NB4 (cell line): ENCODE measurements around the gene LIFR.

Experiments used
- DNase-seq: peaks from one replicate; pipeline ENCODE4 v3.0.0; 2010; ENCODE audit warnings: low read depth
- H3K4me3 ChIP-seq: one replicate; pipeline ENCODE4 v1.5.1; 2011; ENCODE audit warnings: mild to moderate bottlenecking, low read depth, low read length, moderate library complexity
- MYC ChIP-seq: IDR thresholded peaks from 2 replicates; pipeline ENCODE4 v1.6.1; 2011; ENCODE audit warnings: low read depth, low read length
- POLR2A ChIP-seq: IDR thresholded peaks from 2 replicates; pipeline ENCODE4 v1.6.1; 2011; ENCODE audit warnings: mild to moderate bottlenecking; ENCODE audit not compliant: insufficient read length; ENCODE audit errors: extremely low read depth
- TF ChIP-seq, protein P1 (sequence below): IDR thresholded peaks from 2 replicates; pipeline ENCODE4 v1.6.1; 2011; ENCODE audit warnings: low read depth, low read length
- TF ChIP-seq, protein P2 (sequence below): IDR thresholded peaks from one replicate; pipeline ENCODE4 v1.5.1; 2012; ENCODE audit warnings: low read depth, low read length

LIFR gene

DNA sequence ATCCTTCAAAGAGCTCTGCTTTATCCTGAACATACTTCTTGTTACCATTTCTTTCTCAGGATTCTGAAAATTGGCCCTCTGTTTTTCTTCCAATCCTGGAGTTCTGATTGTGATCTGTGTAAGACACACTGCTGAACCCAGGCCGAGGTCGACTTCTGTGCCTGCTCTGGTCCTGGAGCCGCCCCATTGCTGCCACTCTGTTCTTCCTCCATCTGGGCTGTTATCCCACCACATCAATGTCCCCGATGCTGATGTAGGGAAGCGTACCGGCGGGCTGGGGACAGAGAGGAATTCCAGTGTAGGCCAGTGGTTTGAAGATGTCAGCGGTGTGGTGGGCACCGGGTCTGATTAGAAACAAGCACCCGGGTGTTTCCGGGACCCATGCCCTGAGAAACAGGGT is 102.5 kb downstream of the LIFR start:
- DNase-seq: no peak
- TF ChIP-seq POLR2A: no peak
- TF ChIP-seq, protein P1, sequence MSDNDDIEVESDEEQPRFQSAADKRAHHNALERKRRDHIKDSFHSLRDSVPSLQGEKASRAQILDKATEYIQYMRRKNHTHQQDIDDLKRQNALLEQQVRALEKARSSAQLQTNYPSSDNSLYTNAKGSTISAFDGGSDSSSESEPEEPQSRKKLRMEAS: no peak
- TF ChIP-seq, protein P2, sequence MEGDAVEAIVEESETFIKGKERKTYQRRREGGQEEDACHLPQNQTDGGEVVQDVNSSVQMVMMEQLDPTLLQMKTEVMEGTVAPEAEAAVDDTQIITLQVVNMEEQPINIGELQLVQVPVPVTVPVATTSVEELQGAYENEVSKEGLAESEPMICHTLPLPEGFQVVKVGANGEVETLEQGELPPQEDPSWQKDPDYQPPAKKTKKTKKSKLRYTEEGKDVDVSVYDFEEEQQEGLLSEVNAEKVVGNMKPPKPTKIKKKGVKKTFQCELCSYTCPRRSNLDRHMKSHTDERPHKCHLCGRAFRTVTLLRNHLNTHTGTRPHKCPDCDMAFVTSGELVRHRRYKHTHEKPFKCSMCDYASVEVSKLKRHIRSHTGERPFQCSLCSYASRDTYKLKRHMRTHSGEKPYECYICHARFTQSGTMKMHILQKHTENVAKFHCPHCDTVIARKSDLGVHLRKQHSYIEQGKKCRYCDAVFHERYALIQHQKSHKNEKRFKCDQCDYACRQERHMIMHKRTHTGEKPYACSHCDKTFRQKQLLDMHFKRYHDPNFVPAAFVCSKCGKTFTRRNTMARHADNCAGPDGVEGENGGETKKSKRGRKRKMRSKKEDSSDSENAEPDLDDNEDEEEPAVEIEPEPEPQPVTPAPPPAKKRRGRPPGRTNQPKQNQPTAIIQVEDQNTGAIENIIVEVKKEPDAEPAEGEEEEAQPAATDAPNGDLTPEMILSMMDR: no peak
- TF ChIP-seq MYC: no peak
- H3K4me3 ChIP-seq: no peak overlapping the region

DNA sequence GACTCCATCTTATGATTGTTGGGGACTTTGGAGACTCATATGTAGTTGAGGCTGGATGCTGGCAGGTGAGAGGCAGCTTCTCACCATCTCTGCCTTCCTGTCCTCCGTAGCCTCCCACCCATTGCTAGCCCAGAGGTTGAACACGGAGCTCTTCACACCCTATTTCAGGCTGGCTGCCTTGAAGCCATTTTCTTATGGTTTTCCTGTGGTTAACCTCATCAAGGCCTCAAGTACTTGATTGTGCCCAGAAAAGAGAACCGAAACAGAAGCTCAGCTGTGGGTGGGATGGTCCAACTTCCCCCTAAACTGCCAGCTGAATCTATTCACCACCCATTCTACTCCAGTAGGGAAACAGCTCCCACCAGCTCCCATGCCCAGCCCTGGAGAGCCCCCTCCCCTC is 102.9 kb downstream of the LIFR start:
- TF ChIP-seq, protein P1: no peak
- TF ChIP-seq, protein P2: no peak
- TF ChIP-seq POLR2A (no peak), MYC (no peak)
- peak; percentile 93 for DNase-seq

DNA sequence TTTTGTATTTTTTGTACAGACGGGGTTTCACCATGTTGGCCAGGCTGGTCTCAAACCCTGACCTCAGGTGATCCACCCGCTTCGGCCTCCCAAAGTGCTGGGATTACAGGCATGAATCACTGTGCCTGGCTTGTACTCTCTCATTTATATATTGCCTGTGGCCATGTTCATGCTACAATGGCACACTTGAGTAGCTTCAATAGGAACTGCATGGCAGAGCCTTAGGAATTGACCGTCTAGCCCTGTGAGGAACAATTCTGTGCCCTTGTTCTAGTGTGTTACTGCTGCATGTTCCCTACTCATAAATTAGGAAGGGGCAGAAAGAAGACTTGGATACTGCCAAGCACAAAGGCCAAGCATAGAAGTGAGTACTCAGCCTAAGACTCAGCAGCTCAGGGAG is 104.2 kb downstream of the LIFR start:
- TF ChIP-seq POLR2A (no peak), MYC (no peak)
- TF ChIP-seq, protein P1: no peak
- TF ChIP-seq, protein P2: no peak
- DNase-seq: no peak
- H3K4me3 ChIP-seq: no peak overlapping the region

More for the DNA sequence above, 102.9 kb downstream of the LIFR start:
- H3K4me3 ChIP-seq: no peak overlapping the region

DNA sequence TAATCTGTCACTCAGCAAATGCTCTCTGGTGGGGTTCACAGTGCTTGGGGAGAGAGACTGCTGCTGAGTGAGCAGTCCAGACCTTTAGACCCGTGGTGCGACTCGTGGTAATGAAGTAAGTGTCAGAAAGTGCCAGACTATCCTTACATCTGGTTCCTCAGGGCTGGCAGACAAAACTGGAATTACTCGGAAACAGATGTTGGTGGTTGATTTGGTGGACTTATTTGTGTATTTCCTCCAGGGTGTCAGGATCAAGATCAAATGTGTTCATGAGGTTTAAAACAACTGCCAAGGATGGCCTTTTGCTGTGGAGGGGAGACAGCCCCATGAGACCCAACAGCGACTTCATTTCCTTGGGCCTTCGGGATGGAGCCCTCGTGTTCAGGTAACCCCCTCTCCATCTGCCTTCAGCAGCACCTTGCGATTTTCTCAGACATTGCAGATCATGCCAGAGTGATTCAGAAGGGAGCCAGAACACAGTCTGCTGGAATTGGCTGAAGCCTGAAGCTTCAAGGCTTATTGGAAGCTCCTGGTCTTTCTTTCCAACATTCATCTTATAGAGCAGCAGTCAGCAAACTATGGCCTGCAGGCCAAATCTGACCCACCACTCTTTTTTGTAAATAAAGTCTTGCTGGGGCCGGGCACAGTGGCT is 105.2 kb downstream of the LIFR start:
- DNase-seq: no peak
- TF ChIP-seq, protein P2: no peak
- TF ChIP-seq POLR2A (no peak), MYC (no peak)
- TF ChIP-seq, protein P1: no peak
- H3K4me3 ChIP-seq: no peak overlapping the region

DNA sequence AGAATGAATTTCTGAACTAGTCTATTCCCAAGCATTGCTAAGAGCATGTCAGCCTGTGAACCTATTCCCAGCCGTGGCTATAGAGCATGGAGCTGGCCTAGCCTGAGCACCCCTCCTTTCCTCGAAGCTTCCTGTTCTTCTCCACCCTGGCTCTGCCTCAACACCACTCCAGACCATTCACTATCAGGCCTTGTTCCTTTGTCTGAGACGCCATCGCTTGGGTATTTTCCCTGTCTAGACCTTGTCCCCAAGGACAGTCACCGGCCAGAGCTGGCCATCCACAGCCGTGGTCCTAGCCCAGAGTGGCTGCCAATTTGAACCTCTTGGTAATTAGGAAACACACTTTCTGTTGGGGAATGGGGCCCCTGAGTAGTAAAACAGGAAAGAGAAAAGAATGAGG is 105.8 kb downstream of the LIFR start:
- TF ChIP-seq, protein P1: no peak
- TF ChIP-seq POLR2A (no peak), MYC (no peak)
- TF ChIP-seq, protein P2: no peak
- DNase-seq: no peak
- no peak overlapping the region for H3K4me3 ChIP-seq
